H9 (cell line): ENCODE results near the gene MMP23B. TPM values are rescaled to one million over a fixed set of nuclear protein-coding genes. Genes with fewer than 3 reads are reported as not detected.

Experiments used
- DNase-seq: peaks from one replicate; pipeline ENCODE4 v3.0.0-alpha.2; 2017
- H2AFZ ChIP-seq: one replicate; pipeline ENCODE4 v1.6.1; 2013; ENCODE audit warnings: mild to moderate bottlenecking, low read length, control low read depth, moderate library complexity
- H2AK5ac ChIP-seq: 2 replicates; pipeline ENCODE4 v1.6.1; 2013; ENCODE audit warnings: low read length, control low read depth, mixed read lengths; ENCODE audit not compliant: insufficient read length
- H2BK120ac ChIP-seq: one replicate; pipeline ENCODE4 v1.6.1; 2013; ENCODE audit warnings: low read depth, mild to moderate bottlenecking, low read length, control low read depth, inconsistent platforms; ENCODE audit not compliant: poor library complexity, severe bottlenecking
- H2BK12ac ChIP-seq: 2 replicates; pipeline ENCODE4 v1.6.1; 2013; ENCODE audit warnings: low read length, control low read depth, mixed read lengths, low read depth; ENCODE audit not compliant: insufficient read length
- H2BK15ac ChIP-seq: 2 replicates; pipeline ENCODE4 v1.6.1; 2013; ENCODE audit warnings: low read depth, low read length, control low read depth
- H2BK20ac ChIP-seq: one replicate; pipeline ENCODE4 v1.6.1; 2013; ENCODE audit warnings: low read depth, mild to moderate bottlenecking, low read length, control low read depth, inconsistent platforms; ENCODE audit not compliant: poor library complexity, severe bottlenecking
- H2BK5ac ChIP-seq: 2 replicates; pipeline ENCODE4 v1.6.1; 2013; ENCODE audit warnings: low read length, control low read depth, mixed read lengths; ENCODE audit not compliant: insufficient read length
- H3K14ac ChIP-seq: 2 replicates; pipeline ENCODE4 v1.6.1; 2013; ENCODE audit warnings: low read length, control low read depth; ENCODE audit not compliant: insufficient read depth
- H3K18ac ChIP-seq: 2 replicates; pipeline ENCODE4 v1.6.1; 2013; ENCODE audit warnings: low read depth, mild to moderate bottlenecking, mixed read lengths, low read length, control low read depth; ENCODE audit not compliant: insufficient read length
- H3K23ac ChIP-seq: 2 replicates; pipeline ENCODE4 v1.6.1; 2013; ENCODE audit warnings: low read length, control low read depth, mixed read lengths, low read depth; ENCODE audit not compliant: insufficient read length
- H3K23me2 ChIP-seq: 2 replicates; pipeline ENCODE4 v1.6.1; 2013; ENCODE audit warnings: low read depth, mild to moderate bottlenecking, mixed read lengths, low read length, control low read depth; ENCODE audit not compliant: insufficient read length, poor library complexity, severe bottlenecking
- H3K27ac ChIP-seq: 2 replicates; pipeline ENCODE4 v1.5.1; 2013; ENCODE audit warnings: low read length, control low read depth, mixed read lengths, low read depth; ENCODE audit not compliant: insufficient read length
- H3K27me3 ChIP-seq: 2 replicates; pipeline ENCODE4 v1.6.1; 2013; ENCODE audit warnings: low read length, control low read depth, inconsistent platforms; ENCODE audit not compliant: insufficient read depth
- H3K4ac ChIP-seq: 2 replicates; pipeline ENCODE4 v1.6.1; 2013; ENCODE audit warnings: low read depth, mild to moderate bottlenecking, control low read depth, inconsistent platforms, low read length, moderate library complexity
- H3K4me1 ChIP-seq: 2 replicates; pipeline ENCODE4 v1.6.1; 2013; ENCODE audit warnings: low read length, control low read depth, inconsistent platforms; ENCODE audit not compliant: insufficient read depth
- H3K4me2 ChIP-seq: 2 replicates; pipeline ENCODE4 v1.6.1; 2013; ENCODE audit warnings: low read length, control low read depth, mixed read lengths; ENCODE audit not compliant: insufficient read length, insufficient read depth
- H3K56ac ChIP-seq: 2 replicates; pipeline ENCODE4 v1.6.1; 2013; ENCODE audit warnings: low read depth, mild to moderate bottlenecking, mixed read lengths, low read length, control low read depth; ENCODE audit not compliant: insufficient read length
- H3K79me1 ChIP-seq: 2 replicates; pipeline ENCODE4 v1.6.1; 2013; ENCODE audit warnings: low read depth, mild to moderate bottlenecking, moderate library complexity, low read length, control low read depth, inconsistent platforms; ENCODE audit not compliant: insufficient read depth, poor library complexity, severe bottlenecking
- H3K79me2 ChIP-seq: 2 replicates; pipeline ENCODE4 v1.6.1; 2013; ENCODE audit warnings: low read length, control low read depth, inconsistent platforms; ENCODE audit not compliant: insufficient read depth
- H3K9ac ChIP-seq: 2 replicates; pipeline ENCODE4 v1.6.1; 2013; ENCODE audit warnings: low read length, control low read depth, mixed read lengths; ENCODE audit not compliant: insufficient read length; ENCODE audit errors: extremely low read depth
- H3K9me3 ChIP-seq: one replicate; pipeline ENCODE4 v1.6.1; 2013; ENCODE audit warnings: low read depth, low read length, inconsistent platforms; ENCODE audit not compliant: control insufficient read depth
- H3T11ph ChIP-seq: one replicate; pipeline ENCODE4 v1.6.1; 2013; ENCODE audit warnings: mild to moderate bottlenecking, low read length, control low read depth, inconsistent platforms
- H4K20me1 ChIP-seq: one replicate; pipeline ENCODE4 v1.6.1; 2013; ENCODE audit not compliant: control insufficient read depth, insufficient read length, insufficient read depth
- H4K5ac ChIP-seq: 2 replicates; pipeline ENCODE4 v1.6.1; 2013; ENCODE audit warnings: low read depth, mild to moderate bottlenecking, mixed read lengths, low read length, control low read depth; ENCODE audit not compliant: insufficient read length
- H4K8ac ChIP-seq: replicated peaks from 2 replicates; pipeline ENCODE4 v1.6.1; 2013; ENCODE audit warnings: low read length, control low read depth, mixed read lengths, low read depth; ENCODE audit not compliant: insufficient read length
- H4K91ac ChIP-seq: 2 replicates; pipeline ENCODE4 v1.6.1; 2013; ENCODE audit warnings: low read depth, mild to moderate bottlenecking, moderate library complexity, mixed read lengths, low read length, control low read depth; ENCODE audit not compliant: insufficient read length
- H3K27ac Mint-ChIP-seq, 3 experiments: 2 replicates in 2 of 3; 3 replicates in 1 of 3; pipeline ENCODE4 v1.8.0; 2020 to 2021; ENCODE audit warnings: mixed read lengths in 3 of 3, mild to moderate bottlenecking in 1 of 3, moderate library complexity in 1 of 3
- H3K27me3 Mint-ChIP-seq: 2 replicates; pipeline ENCODE4 v1.8.0; 2021; ENCODE audit warnings: low read depth, mild to moderate bottlenecking, moderate library complexity, mixed read lengths
- H3K36me3 Mint-ChIP-seq, 3 experiments: 2 replicates in 2 of 3; 3 replicates in 1 of 3; pipeline ENCODE4 v1.8.0; 2020 to 2021; ENCODE audit warnings: low read depth in 3 of 3, mixed read lengths in 3 of 3; ENCODE audit not compliant: insufficient read depth in 1 of 3
- H3K4me1 Mint-ChIP-seq, 2 experiments: 2 replicates each; pipeline ENCODE4 v1.8.0; 2020; ENCODE audit warnings: mixed read lengths in 2 of 2
- H3K4me3 Mint-ChIP-seq, 2 experiments: 2 replicates in 1 of 2; 3 replicates in 1 of 2; pipeline ENCODE4 v1.8.0; 2020 to 2021; ENCODE audit warnings: mild to moderate bottlenecking in 2 of 2, mixed read lengths in 2 of 2, moderate library complexity in 1 of 2
- H3K9me3 Mint-ChIP-seq, 2 experiments: 2 replicates in 1 of 2; 3 replicates in 1 of 2; pipeline ENCODE4 v1.8.0; 2020; ENCODE audit warnings: mild to moderate bottlenecking in 2 of 2, mixed read lengths in 2 of 2, moderate library complexity in 1 of 2
- whole genome bisulfite sequencing: extraction: QIAGEN DNeasy Blood & Tissue Kit; methylation state at CpG from one replicate; pipeline ENCODE4 v1.1.7; 2013; ENCODE audit warnings: missing lambda C conversion rate, low lambda C conversion rate, mixed read lengths; ENCODE audit not compliant: insufficient read length; ENCODE audit errors: extremely low coverage; 5-methylcytosine and 5-hydroxymethylcytosine counted together
- total RNA-seq: library from RNA; stranded (reverse); gene quantifications from 2 replicates; pipeline ENCODE4 v1.2.1, GENCODE V29; 2021
- TF ChIP-seq, protein P1 (sequence below): fragments of 200-600 bp; sonication (generic); conservative IDR thresholded peaks from 3 replicates; pipeline ENCODE4 v1.8.0; 2021; ENCODE audit warnings: antibody characterized with exemption, mild to moderate bottlenecking

MMP23B gene
- total RNA-seq, 1 experiment from 2014 or later = 12.5 TPM

DNA sequence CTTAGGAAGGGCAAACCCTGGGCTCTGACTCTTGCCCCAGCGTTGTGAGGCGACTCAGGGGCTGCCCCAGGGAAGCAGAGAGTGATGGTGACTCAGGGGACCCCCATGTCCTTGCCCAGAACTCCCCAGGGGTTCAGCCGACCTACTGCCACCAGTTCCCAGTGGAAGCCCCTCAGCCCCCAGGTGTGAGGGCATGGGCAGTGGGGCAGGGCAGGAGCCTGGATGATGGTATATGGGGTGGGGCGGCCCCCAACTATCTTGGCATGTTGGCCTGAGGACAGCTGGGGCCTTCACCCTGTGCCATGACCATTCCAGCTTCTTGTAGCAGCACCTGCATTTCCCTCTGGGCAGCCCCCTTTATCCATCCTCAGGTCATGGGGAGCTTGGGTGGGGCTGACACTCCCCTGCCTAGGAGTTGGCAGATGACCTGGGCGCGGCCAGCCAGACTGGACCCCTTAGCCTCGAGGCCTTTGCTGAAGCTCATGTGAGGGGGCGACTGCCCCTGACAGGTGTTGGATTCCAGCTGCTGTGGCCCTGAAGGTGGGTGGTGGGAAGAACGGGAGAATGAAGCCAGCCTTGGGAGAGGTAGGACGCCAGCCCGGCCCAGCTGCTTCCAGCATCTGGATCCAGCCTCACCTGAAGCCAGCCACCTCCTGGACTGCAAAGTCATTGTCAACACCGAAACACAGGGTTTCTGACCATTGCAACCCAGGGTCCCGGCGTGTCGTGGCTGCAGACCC, 30.2 kb upstream of the MMP23B start:
- Mint-ChIP-seq H3K36me3 (no peaks in the 10 kb centered on the region), H3K9me3 (no peaks in the 10 kb centered on the region), H3K4me3 (no peak overlapping the region), H3K4me1 (peaks cover 4 to 12% of the 10 kb centered on the region in 2 experiments), H3K27me3 (peaks cover 59% of the 10 kb centered on the region), H3K27ac (no peak overlapping the region)
- DNase-seq = no peak
- Histone ChIP-seq H3K4me1 (no peaks in the 10 kb centered on the region), H3K56ac (no peak overlapping the region), H3K79me1 (no peaks in the 10 kb centered on the region), H2BK20ac (no peak overlapping the region), H3K23ac (no peak overlapping the region), H2BK15ac (no peak overlapping the region), H3K27me3 (no peaks in the 10 kb centered on the region; the same call in 1 of the 2 replicates), H3K27ac (no peak overlapping the region), H2AFZ (no peak overlapping the region), H3K79me2 (no peaks in the 10 kb centered on the region), H3K9me3 (no peaks in the 10 kb centered on the region), H3K18ac (no peak overlapping the region), H2AK5ac (no peak overlapping the region), H3K23me2 (peaks cover 8% of the 10 kb centered on the region), H3K4ac (no peak overlapping the region), H3K4me2 (no peak overlapping the region), H2BK120ac (no peak overlapping the region), H3K14ac (no peak overlapping the region), H2BK12ac (no peak overlapping the region), H2BK5ac (no peak overlapping the region), H3T11ph (no peak overlapping the region), H4K20me1 (no peaks in the 10 kb centered on the region), H4K8ac (no peak overlapping the region), H4K91ac (no peak overlapping the region), H3K9ac (no peak overlapping the region), H4K5ac (no peak overlapping the region)
- TF ChIP-seq, protein P1, sequence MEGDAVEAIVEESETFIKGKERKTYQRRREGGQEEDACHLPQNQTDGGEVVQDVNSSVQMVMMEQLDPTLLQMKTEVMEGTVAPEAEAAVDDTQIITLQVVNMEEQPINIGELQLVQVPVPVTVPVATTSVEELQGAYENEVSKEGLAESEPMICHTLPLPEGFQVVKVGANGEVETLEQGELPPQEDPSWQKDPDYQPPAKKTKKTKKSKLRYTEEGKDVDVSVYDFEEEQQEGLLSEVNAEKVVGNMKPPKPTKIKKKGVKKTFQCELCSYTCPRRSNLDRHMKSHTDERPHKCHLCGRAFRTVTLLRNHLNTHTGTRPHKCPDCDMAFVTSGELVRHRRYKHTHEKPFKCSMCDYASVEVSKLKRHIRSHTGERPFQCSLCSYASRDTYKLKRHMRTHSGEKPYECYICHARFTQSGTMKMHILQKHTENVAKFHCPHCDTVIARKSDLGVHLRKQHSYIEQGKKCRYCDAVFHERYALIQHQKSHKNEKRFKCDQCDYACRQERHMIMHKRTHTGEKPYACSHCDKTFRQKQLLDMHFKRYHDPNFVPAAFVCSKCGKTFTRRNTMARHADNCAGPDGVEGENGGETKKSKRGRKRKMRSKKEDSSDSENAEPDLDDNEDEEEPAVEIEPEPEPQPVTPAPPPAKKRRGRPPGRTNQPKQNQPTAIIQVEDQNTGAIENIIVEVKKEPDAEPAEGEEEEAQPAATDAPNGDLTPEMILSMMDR = no peak
- no CpG with 5 or more reads among the region's 15 CpGs for WGBS
